Measurements from ENCODE around the gene NIPSNAP2.
A peak's percentile ranks its signal among the peaks of the same experiment; 100 is the strongest.
"Not testable (repeated sequence)": the region's sequence is repeated elsewhere in the genome, so short reads cannot be mapped to it uniquely, and the experiment has no call there.

NIPSNAP2 gene

GRCh38 chr7:55977831-55978230, 13.4 kb downstream of the NIPSNAP2 start:
- DNase-seq = no peak

GRCh38 chr7:55980266-55980665, 15.9 kb downstream of the NIPSNAP2 start:
- DNase-seq = no peak

GRCh38 chr7:55983537-55983936, 19.2 kb downstream of the NIPSNAP2 start:
- DNase-seq = no peak

DNA sequence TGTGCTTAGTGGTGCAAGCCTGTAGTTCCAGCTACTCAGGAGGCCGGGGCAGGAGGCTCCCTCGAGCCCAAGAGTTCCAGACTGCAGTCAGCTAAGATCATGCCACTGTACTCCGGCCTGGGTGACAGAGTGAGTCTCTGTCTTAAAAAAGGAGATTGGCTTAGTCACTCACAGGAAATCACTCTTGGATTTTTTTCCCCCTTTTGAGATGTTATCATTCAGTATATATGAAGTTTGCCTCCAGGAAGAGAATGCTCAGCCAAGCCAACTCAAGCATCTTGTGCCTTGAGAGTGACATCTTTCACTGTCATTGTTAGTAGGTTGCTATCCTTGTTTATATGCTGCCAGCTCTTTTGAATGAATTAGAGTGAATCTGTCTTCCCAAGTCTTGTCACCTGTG, 28.0 kb downstream of the NIPSNAP2 start:
- no peak for DNase-seq

DNA sequence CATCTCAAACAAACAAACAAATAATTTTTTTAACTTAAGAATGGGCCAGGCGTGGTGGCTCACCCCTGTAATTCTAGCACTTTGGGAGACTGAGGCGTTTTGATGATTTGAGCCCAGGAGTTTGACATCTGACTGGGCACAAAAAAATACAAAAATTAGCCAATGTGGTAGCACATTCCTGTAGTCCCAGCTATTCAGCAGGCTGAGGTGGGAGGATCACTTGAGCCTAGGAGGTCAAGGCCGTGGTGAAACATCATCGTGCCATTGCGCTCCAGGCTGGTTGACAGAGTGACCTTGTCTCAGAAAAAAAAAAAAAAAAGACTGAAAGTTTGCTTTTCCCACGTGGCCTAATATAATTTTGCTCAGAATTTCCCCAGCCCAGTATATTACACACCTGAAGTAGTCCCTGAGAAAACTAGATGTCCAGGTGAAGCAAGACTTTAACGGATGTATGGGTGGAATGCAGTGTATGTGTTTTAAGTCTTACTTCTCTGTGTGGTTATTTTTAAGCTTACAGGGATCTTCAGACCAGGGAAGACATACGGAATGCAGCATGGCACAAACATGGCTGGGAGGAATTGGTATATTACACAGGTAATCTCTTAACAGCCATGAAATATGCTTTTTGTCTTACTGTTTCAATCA, 32.6 kb downstream of the NIPSNAP2 start:
- no peak for DNase-seq

GRCh38 chr7:56003749-56004148, 39.4 kb downstream of the NIPSNAP2 start:
- no peak for DNase-seq

DNA sequence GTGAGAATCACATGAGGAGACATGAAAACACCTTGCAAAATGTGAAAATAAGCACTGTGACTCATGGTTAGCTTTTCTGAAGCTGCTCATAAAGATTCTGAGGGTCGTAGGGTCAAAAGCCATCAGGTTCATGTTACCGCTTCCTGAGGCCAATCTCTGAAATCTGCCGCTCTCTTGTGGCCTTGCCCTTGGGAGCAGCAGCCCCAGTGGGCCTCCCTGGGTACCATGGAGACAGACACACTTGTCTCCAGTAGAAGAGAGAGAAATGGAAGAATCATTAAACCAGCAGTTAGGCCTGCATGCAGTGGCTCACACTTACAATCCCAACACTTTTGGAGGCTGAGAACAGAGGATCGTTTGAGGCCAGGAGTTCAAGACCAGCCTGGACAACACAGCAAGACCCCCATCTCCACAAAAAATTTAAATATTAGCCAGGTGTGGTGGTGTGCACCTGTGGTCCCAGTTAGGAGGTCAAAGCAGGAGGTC, 42.8 kb downstream of the NIPSNAP2 start:
- DNase-seq = no peak

DNA sequence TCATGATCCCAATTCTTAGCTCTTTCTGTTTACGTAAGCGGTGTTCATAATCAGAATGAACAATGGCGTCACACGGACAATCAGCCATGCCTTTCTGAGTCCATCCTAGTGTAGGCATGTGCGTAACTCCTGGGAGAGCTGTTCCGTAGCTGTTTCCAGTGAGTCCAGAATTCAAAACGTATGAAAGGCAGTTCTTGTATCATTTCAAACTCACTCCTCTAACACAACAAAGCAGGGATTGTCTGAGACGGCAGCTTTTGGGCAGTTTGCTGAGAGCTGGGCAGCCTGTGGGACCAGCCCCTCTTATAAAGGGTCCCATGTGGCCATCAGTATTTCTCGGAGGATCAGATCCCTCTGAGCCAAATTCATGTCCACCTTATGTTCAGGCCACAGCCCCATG, 43.5 kb downstream of the NIPSNAP2 start:
- no peak for DNase-seq

- no peak for DNase-seq
Observed at GRCh38 chr7:56009695-56010094, 45.3 kb downstream of the NIPSNAP2 start.

- DNase-seq = not testable (repeated sequence)
Observed at GRCh38 chr7:56017015-56017414, 52.6 kb downstream of the NIPSNAP2 start.

DNA sequence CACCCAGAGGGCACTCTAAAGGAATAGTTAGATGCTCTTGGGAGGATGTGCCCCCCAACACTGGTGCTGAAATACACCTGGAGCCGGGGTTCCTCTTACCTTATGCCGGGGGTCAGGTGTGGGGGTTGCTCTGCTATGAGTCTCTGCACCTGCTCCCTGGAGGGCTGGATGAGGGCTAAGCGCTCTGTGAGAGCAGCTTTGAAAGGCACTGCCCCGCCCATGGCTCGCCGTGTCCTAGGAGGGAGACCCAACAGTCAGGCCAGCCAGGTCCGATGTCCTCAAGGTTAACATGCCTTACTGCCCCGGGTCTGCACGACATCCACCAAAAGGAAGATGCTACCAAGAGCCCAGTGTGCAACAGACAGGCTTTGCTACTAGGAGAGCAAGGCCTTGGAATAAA, 55.1 kb downstream of the NIPSNAP2 start:
- no peak for DNase-seq

DNA sequence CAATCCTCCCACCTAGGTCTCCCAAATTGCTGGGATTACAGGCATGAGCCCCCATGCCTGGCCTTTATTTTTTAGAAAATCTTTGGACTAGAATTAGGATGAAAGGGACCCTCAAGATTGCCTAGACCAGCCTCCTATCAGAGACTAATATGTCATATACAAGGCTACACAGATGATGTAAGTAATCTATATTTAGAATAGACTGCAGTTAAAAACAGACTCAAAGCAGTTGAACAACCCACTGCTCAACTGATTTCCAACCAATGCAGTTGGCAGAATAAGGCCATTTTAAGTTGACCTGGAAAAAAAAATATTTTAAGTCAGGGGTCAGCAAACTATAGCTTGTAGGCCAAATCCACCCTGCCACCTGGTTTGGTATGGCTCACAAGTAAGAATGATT, 59.1 kb downstream of the NIPSNAP2 start:
- DNase-seq = no peak

GRCh38 chr7:56026538-56026937, 62.2 kb downstream of the NIPSNAP2 start:
- no peak for DNase-seq

GRCh38 chr7:56028942-56029630, 64.7 kb downstream of the NIPSNAP2 start:
- DNase-seq = no peak

DNA sequence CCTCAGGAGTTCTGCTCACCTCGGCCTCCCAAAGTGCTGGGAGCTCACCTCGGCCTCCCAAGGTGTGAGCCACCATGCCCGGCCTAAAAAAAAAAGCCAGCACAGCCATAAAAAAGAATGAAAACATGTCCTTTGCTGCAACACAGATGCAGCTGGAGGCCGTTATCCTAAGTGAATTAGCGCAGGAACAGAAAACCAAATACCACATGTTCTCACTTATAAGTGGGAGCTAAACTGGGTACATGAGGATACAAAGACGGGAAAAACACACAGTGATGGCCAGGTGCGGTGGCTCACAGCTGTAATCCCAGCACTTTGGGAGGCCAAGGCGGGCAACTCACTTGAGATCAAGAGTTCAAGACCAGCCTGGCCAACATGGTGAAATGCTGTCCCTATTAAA, 66.0 kb downstream of the NIPSNAP2 start:
- no peak for DNase-seq

- DNase-seq = not testable (repeated sequence)
Observed at GRCh38 chr7:56031556-56031955, 67.2 kb downstream of the NIPSNAP2 start.

DNA sequence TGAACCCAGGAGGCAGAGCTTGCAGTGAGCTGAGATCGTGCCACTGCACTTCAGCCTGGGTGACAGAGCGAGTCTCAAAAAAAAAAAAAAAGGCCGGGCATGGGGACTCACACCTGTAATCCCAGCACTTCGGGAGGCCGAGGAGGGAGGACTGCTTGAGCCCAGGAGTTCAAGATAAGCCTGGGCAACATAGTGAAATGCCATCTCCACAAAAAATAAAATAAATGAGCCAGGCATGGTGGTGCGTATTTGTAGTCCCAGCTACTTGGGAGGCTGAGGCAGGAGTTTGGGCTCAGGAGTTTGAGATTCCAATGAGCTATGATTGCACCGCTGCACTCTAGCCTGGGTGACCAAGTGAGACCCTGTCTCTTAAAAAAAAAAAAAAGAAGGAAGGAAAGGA, 68.2 kb downstream of the NIPSNAP2 start:
- not testable (repeated sequence) for DNase-seq

DNA sequence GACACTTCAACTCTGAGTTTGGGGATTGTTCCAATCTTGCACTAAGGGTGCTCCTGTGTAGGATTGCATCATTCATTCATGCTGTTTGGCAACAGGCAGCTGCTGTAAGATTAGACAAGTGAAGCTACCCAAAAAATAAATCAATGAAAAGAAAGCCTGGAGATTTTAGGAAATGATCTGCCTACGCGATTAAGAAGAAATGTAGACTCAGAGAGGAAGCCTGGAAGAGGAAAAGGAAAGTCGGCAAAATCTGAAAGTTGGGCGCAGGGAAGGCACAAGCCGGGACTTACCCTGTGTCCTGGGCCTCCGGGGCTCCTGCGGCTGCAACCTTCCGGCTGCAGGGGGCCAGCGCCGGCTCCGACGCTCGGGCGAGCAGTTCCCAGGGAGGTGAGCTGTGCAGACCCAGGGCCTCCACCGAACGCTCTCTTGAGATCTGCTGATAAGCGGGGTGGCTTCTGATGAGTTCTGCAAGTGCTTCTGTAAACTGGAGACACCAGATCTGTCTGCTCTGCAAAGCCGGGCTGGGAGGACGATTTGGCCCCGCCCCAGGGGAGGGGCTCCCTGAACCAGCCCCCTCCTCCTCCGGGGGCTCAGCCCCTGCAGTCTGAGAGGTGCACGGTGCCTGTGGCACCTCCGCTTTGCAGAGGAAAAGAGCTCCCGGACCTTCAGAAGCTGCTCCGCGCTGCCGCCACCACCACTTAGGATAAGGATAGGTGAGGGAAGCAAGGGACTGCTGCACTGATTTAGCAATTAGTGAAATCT, 69.5 kb downstream of the NIPSNAP2 start:
- peak; percentile 54 for DNase-seq

- DNase-seq = no peak
Observed at GRCh38 chr7:56040730-56041129, 76.3 kb downstream of the NIPSNAP2 start.

GRCh38 chr7:56045758-56046157, 81.4 kb downstream of the NIPSNAP2 start:
- DNase-seq = not testable (repeated sequence)

DNA sequence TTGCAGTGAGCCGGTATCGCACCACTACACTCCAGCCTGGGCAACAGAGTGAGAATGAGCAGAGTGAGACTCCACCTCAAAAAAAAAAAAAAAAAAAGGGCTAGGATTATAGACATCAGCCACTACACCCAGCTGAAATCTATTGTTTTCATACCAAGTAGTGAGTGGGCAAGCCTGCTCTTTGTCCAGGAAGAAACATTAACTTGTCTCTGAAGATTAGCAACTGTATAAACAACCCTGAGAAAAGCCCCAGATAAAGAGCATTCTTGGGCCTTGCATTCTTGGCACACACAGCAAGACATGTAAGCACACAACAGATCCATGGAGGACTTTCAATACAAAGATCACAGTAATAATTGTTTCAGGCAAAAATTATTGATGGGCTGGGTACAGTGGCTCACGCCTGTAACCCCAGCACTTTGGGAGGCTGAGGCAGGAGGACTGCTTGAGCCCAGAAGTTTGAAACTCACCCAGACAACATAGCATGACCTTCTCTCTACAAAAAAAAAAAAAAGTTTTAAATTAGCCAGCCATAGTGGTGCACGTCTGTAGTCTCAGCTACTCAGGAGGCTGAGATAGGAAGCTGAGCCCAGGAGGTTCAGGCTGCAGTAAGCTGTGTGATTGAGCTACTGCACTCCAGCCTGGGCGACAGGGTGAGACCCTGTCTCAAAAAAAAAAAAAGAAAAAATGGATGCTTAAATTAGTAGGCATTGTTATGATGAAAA, 82.5 kb downstream of the NIPSNAP2 start:
- no peak for DNase-seq

GRCh38 chr7:56047446-56048116, 83.2 kb downstream of the NIPSNAP2 start:
- not testable (repeated sequence) for DNase-seq

DNA sequence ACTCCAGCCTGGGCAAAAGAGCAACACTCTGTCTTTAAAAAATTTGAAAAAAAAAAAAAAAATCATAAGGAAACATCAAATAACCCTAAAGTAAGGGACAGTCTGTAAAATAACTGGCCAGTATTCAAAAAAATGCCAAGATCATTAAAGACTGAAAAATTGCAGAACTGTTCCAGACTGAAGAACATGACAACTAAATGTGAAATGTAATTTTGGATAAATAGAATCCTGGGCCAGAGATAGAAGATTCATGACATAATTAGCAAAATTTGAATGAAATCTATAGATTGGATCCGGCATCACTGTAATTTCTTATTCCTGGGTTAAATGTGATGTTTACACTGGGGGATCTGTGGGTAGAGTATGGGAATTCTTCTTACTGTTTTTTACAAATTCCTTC, 83.9 kb downstream of the NIPSNAP2 start:
- no peak for DNase-seq
